GM21515 (cell line): Measurements from ENCODE around the gene NINL.
"Not testable (repeated sequence)": the region's sequence is repeated elsewhere in the genome, so short reads cannot be mapped to it uniquely, and the experiment has no call there.

Source experiments
- ATAC-seq: cut with Tn5 transposase; IDR thresholded peaks from one replicate; pipeline ENCODE4 v1.9.1; 2021; ENCODE audit not compliant: unreplicated experiment

The NINL gene

GRCh38 chr20:25592135-25592852 lies 7.0 kb upstream of the NINL start:
- ATAC-seq = no peak

DNA sequence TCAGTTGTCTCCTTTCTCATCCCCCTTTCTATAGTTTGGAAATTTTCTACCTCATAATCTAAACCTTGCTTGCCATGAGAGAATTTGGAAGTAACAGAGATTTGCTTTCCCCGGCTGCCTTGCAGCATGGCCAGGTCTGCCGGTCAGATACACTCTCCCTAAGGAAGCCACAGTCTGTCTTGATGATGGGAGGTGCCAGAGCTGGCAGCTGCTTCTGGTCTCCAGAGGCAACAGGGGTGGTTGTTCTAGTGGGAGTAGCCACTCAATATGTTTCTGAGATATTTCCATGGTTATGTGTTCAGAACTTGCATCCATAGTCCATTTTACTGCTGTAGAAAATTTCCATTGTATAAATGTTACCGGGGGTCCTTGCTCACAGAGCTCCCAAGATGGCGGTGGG lies 5.4 kb upstream of the NINL start:
- not testable (repeated sequence) for ATAC-seq

- no peak for ATAC-seq
Observed at GRCh38 chr20:25588491-25588890, 3.2 kb upstream of the NINL start.

GRCh38 chr20:25587536-25587935 lies 2.2 kb upstream of the NINL start:
- ATAC-seq = no peak

GRCh38 chr20:25586877-25587276 lies 1.5 kb upstream of the NINL start:
- ATAC-seq = no peak

GRCh38 chr20:25583607-25584006 lies 1.7 kb downstream of the NINL start:
- not testable (repeated sequence) for ATAC-seq

GRCh38 chr20:25580711-25581110 lies 4.6 kb downstream of the NINL start:
- no peak for ATAC-seq

DNA sequence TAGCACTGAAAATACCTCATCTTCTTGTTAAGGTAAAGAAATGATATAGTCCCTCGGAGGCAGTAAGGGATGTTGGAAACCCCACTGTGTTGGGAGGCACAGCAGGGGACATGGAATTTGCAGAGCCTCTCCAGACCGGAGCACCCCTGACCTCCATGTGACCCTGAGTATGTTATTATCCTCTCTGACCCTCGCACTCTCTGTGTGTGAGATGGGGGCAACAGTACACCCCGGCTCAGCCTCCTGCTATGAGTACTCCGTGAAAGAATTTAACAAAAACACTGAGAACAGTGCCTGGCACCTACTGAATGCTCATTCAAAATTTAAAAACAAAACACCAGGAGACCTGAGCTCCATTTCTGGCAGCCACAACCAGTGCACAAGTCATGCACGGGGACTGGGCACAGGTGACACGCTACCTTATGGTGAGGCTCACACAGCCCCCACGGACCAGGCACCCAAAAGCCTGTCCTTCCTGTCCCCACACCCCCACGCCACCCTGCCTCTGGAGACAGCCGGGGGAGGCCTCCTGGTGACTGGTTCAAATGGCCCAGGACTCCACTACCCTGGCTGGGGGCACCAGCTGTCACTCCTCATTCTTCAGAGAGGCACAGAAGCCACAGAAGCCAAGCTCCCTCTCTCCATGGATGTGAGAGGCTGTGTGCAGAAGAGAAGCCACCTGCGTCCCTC lies 6.1 kb downstream of the NINL start:
- ATAC-seq = no peak

DNA sequence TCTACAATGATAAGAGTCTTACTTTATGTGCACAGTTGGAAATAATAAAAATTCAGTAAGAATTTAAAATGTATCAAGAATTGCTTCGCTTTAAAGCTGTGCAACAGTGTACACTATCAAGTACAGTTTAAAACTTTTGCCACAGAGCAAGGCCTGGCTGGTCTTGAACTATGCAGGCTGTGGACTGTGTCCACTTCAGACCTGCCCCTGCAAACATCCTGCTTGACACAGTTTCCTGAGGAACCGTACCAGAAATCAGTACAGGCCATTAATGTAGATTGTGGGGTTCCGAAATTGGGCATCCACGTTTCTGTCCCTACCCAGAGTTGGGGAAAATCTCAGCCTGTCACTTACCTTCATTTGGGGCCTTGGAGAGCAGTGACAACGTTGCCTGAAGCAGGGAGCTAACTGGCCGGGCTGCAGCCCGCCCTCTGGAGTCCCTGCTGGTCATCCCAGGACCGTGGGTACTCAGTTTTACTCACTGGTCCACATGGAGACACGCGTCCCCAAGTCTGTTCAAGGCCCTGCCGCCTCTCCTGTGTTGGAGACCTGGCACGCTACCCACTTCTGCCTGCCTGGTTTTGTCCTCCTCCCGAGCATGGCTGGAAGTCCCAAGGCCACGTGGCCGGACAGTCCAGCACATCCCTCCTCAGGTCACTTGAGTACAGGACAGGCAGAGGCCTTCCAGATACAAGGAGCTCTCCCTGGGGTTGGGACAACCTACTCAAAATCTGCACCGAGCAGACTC lies 8.4 kb downstream of the NINL start:
- no peak for ATAC-seq

GRCh38 chr20:25574411-25574810 lies 10.9 kb downstream of the NINL start:
- ATAC-seq = no peak

DNA sequence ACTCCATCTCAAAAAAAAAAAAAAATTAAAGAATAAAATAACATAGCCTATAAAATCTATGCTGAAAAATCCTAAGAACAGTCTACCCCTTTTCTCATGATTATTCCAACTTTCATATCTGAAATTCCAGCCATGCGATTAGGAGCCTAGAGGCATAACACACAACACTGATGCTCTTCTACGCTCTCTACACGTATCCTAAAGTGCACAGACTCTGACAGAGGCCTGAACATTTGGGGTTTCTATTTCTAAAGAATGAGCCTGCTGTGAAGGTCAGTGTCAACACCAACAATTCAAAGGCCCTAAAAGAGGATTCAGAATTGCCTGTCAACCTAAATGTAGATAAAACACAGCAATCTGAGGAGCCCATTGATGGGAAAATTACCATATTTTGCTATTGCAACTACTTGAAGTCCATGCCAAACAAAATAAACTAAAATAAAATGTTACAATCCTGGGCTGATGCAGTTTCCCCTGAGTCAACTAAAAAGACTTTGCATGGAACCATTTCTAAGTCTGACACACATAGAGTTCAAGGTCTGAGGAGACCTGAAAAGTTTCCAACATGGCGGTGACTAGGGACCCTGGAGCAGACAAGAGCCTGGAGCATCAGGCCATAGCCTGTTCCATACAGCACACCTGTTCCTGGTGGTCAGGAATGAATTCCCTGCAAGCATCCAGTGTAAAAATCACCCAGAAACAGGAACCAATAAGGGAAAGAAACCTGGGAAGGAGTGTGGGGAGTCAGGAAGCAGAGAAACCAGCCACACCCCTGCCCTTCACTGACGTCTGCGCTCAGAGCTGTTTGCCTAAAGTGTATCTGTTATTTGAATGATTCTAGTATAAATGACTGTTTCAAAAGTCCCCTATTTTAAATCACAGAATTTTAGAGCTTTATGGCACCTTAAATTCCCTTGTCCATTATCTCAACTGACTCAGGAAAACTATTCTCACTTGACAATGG lies 11.8 kb downstream of the NINL start:
- ATAC-seq = no peak

DNA sequence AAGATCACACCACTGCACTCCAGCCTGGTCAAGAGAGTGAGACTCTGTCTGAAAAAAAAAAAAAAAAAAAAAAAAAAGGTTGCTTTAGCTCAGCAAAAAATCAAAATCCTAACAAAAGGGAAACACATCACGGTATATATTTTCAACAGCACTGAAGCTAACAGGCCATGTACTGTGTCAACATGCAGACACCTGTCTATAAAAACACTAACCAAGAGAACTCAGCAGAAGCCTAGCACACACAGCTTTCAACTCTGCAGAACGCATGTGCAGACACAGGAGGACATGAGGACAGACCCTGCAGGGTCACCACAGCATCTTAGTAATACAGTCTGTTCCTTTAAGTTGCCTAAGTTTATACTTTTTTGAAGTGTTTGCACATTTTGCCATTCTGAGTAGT lies 13.5 kb downstream of the NINL start:
- ATAC-seq = no peak

GRCh38 chr20:25571240-25571639 lies 14.1 kb downstream of the NINL start:
- ATAC-seq = no peak

DNA sequence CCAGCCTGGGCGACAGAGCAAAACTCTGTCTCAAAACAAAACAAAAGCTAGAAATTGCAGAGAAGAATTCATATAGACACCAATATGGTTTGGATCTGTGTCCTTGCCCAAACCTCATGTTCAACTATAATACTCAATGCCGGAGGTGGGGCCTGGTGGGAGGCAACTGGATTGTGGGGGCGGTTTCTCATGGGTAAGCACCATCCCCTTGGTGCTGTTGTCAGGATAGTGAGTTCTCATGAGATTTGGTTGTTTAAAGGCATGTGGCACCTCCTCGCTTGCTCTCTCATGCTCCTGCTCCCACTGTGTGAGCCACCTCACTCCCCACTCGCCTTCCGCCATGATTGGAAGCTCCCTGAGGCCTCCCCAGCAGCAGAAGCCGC lies 15.2 kb downstream of the NINL start:
- ATAC-seq = no peak

DNA sequence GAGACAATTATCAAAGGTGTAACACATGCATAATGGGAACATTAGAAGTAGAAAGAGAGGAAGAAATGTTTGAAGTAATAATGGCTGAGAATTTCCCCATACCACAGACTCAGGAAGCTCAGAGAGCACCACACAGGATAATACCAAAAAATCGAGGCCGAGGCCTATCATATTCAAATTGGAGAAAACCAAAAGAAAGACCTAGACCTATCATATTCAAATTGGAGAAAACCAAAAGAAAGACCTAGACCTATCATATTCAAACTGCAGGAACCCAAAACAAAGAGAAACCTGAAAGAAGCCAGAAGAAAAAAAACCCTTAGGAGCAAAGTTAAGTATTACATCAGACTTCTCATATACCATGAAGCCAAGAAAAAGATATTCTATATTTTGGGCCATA lies 18.0 kb downstream of the NINL start:
- no peak for ATAC-seq

- ATAC-seq = no peak
Observed at GRCh38 chr20:25566821-25567220, 18.5 kb downstream of the NINL start.

DNA sequence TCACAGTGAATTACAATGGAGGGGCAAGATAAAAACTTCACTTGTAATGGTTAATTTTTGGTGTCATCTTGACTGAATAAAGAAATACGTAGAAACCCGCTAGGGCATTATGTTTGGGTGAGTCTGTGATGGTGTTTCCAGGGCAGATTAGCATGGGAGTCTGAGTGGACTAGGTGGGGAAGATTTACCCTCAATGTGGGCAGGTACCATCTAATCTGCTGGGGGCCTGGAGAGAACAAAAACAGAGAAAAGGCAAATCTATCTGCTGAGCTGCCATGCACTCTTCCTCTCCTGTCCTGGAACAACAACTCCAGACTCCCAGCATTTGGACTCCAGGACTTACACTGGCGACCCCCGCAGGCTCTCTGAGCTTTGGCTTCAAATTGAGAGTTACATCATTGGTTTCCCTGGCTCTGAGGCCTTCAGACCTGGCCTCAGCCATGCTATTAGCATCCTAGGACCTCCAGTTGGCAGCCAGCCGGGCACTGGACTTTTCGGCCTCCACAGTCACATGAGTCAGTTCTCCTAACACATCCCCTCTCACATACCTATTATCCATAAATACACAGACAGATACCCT lies 19.7 kb downstream of the NINL start:
- ATAC-seq = no peak

- ATAC-seq = no peak
Observed at GRCh38 chr20:25563876-25564275, 21.5 kb downstream of the NINL start.

- ATAC-seq = no peak
Observed at GRCh38 chr20:25563362-25563761, 22.0 kb downstream of the NINL start.

DNA sequence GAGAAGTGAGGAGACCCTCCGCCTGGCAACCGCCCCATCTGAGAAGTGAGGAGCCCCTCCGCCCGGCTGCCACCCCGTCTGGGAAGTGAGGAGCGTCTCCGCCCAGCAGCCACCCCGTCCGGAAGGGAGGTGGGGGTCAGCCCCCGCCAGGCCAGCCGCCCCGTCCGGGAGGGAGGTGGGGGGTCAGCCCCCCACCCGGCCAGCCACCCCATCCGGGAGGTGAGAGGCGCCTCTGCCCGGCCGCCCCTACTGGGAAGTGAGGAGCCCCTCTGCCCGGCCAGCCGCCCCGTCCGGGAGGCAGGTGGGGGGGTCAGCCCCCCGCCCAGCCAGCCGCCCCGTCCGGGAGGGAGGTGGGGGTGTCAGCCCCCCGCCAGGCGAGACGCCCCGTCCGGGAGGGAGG lies 23.6 kb downstream of the NINL start:
- ATAC-seq = not testable (repeated sequence)
